ENCODE data around the gene PLIN5. TPM values are rescaled to one million over a fixed set of nuclear protein-coding genes. Genes with fewer than 3 reads are reported as not detected.

PLIN5 gene
- total RNA-seq, 2 donors from 2014 or later = 72.9 to 132 TPM

DNA sequence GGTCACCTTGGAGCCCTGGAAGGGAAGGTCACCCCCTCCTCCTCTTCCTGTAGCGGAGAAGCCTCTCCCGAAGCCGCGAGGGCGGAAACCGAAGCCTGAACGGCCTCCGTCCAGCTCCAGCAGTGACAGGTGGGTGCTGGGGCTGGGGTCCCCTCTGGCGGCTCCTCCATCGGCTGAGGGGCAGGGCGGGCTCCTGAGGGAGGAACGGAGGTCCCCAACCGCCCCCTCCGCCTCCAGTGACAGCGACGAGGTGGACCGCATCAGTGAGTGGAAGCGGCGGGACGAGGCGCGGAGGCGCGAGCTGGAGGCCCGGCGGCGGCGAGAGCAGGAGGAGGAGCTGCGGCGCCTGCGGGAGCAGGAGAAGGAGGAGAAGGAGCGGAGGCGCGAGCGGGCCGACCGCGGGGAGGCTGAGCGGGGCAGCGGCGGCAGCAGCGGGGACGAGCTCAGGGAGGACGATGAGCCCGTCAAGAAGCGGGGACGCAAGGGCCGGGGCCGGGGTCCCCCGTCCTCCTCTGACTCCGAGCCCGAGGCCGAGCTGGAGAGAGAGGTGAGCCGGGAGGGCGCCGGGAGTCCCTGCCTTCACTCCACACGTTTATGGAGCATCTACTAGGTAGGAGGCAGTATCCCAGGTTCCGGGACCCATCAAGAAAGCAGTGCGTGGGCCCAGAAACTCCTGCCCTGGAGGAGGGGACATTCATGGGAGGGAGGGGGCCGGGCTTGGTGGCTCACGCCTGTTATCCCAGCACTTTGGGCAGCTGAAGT lies 40.9 kb downstream of the PLIN5 start:
- no peak for TF ChIP-seq POLR2A (IDR thresholded peaks at IDR 0.05)
- no peak for TF ChIP-seq CTCF (IDR thresholded peaks at IDR 0.05)
- 95 to 98% methylated on average over 50 to 61 of the region's 61 CpGs for WGBS, 2 donors
- DNase-seq (no peak), ATAC-seq (no peak)
- Histone ChIP-seq H3K27ac (no peak overlapping the region), H3K4me3 (no peak overlapping the region), H3K36me3 (replicated peaks in 1 of 2; ENCODE audit: insufficient read depth in 1 of 2, low read depth in 2 of 2) (peaks cover 9 to 12% of the 10 kb centered on the region in 2 donors), H3K27me3 (no peaks in the 10 kb centered on the region), H3K9me3 (no peaks in the 10 kb centered on the region), H3K4me1 (no peaks in the 10 kb centered on the region)
- intact Hi-C loops (cut with DNase I) = no loop called here

GRCh38 chr19:4493104-4493928 lies 41.7 kb downstream of the PLIN5 start:
- ATAC-seq = no peak
- H3K4me3 ChIP-seq = no peak overlapping the region

GRCh38 chr19:4492337-4493103 lies 42.5 kb downstream of the PLIN5 start:
- H3K9me3 ChIP-seq = no peaks in the 10 kb centered on the region
- no peak for ATAC-seq
- peaks cover 9 to 10% of the 10 kb centered on the region in 2 donors for H3K36me3 ChIP-seq (replicated peaks in 1 of 2; ENCODE audit: insufficient read depth in 1 of 2, low read depth in 2 of 2)
- intact Hi-C loops (cut with DNase I) = no loop called here
- TF ChIP-seq POLR2A (IDR thresholded peaks at IDR 0.05) = no peak
- TF ChIP-seq CTCF (IDR thresholded peaks at IDR 0.05) = no peak
- no peak for DNase-seq
- H3K27me3 ChIP-seq = no peaks in the 10 kb centered on the region
- H3K4me3 ChIP-seq = no peak overlapping the region
- no peak overlapping the region for H3K27ac ChIP-seq
- no peaks in the 10 kb centered on the region for H3K4me1 ChIP-seq
- 84 to 100% methylated on average over 1 to 3 of the region's 3 CpGs for WGBS, 2 donors

More at GRCh38 chr19:4493104-4493928, 41.7 kb downstream of the PLIN5 start:
- Histone ChIP-seq H3K27ac (no peak overlapping the region), H3K4me1 (no peaks in the 10 kb centered on the region), H3K9me3 (no peaks in the 10 kb centered on the region), H3K36me3 (replicated peaks in 1 of 2; ENCODE audit: insufficient read depth in 1 of 2, low read depth in 2 of 2) (peaks cover 9 to 12% of the 10 kb centered on the region in 2 donors), H3K27me3 (no peaks in the 10 kb centered on the region)
- TF ChIP-seq POLR2A (IDR thresholded peaks at IDR 0.05) = no peak
- TF ChIP-seq CTCF (IDR thresholded peaks at IDR 0.05) = no peak
- WGBS, 2 donors = 87 to 95% methylated on average over 21 to 41 of the region's 41 CpGs
- no peak for DNase-seq
- intact Hi-C loops (cut with DNase I) = no loop called here

DNA sequence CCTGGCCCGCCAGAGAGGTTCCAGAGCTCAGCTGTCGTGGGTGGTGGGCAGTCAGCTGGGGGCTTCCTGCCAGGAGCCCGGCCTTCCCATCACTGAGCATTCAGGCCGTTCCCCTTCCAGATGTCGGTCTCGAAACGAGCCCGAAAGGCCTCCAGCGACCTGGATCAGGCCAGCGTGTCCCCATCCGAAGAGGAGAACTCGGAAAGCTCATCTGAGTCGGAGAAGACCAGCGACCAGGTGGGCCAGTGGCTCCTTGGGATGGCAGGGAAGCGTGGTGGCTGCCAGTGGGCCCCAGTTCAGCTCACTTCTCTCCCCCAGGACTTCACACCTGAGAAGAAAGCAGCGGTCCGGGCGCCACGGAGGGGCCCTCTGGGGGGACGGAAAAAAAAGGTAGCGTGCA lies 43.6 kb downstream of the PLIN5 start:
- 90 to 98% methylated on average over 12 to 21 of the region's 21 CpGs for WGBS, 2 donors

More for the DNA sequence above, 43.6 kb downstream of the PLIN5 start:
- Histone ChIP-seq H3K27ac (no peak overlapping the region), H3K4me1 (no peaks in the 10 kb centered on the region), H3K27me3 (no peaks in the 10 kb centered on the region), H3K9me3 (no peaks in the 10 kb centered on the region), H3K36me3 (replicated peaks in 1 of 2; ENCODE audit: insufficient read depth in 1 of 2, low read depth in 2 of 2) (peaks cover 9 to 10% of the 10 kb centered on the region in 2 donors), H3K4me3 (no peak overlapping the region)
- ATAC-seq = no peak
- intact Hi-C loops (cut with DNase I) = no loop called here
- no peak for TF ChIP-seq CTCF (IDR thresholded peaks at IDR 0.05)
- no peak for TF ChIP-seq POLR2A (IDR thresholded peaks at IDR 0.05)
- DNase-seq = no peak
